GM20000 (cell line): ENCODE measurements around the gene MCM6.

Experiments
- DNase-seq: peaks from one replicate; pipeline ENCODE4 v3.0.0; 2012; ENCODE audit warnings: low spot score
- CTCF ChIP-seq: IDR thresholded peaks from 2 replicates; pipeline ENCODE4 v1.5.1; 2012; ENCODE audit warnings: mild to moderate bottlenecking, control low read depth; ENCODE audit errors: extremely low read depth, missing control alignments

The MCM6 gene

GRCh38 chr2:135876066-135876711 lies at the start of gene MCM6:
Gene MCM6 (minus strand): TSS chr2:135876443. CDS start chr2:135876365, 78 bp downstream.
- no peak for TF ChIP-seq CTCF
- DNase-seq, result peak; percentile 96

DNA sequence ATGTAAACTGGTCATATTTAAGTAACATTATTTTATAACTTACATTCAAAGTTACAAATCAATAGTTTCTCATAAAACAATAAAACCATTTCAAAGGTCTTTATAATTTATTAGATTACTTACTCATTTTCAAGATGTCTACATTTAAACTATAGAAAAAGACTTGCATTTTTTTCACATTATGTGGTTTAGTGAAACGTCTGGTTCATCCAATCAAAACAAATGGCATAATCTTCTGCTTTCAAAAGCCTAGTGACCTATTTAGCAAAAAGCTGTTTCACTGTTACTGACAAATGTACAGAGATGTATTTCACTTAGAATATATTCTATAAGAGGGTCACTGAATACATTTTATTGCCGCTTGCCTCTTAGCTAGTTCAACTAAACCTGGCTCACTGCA lies 49.3 kb upstream of the MCM6 start:
- no peak for TF ChIP-seq CTCF
- DNase-seq, result no peak

- DNase-seq, result no peak
These were observed 40.0 kb upstream of the MCM6 start for GRCh38 chr2:135916207-135916606.

DNA sequence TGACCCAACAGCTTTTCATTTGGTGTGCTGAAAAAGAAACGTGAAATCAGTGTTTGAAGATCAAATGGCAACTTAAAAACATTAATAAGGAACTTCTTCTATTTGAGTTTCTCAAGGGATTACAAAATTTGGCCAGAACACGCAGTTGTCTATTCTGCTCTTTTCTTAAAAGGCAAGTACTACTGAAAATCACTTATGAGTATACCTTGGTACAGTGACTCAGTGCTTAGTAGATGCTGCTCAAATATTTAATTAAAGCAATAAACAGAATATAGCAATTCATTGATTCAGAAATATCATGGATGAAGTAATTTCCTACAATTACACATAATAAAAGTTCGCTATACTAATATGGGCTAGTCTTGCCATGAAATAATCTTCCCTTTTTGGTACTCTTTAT lies 38.2 kb upstream of the MCM6 start:
- DNase-seq, result no peak
- TF ChIP-seq CTCF, result no peak

More at GRCh38 chr2:135916207-135916606, 40.0 kb upstream of the MCM6 start:
- TF ChIP-seq CTCF, result no peak

- no peak for TF ChIP-seq CTCF
- peak; percentile 47 for DNase-seq
These were observed 37.6 kb upstream of the MCM6 start for GRCh38 chr2:135913727-135914365.

- no peak for TF ChIP-seq CTCF
- no peak for DNase-seq
These were observed 33.7 kb upstream of the MCM6 start for GRCh38 chr2:135909976-135910375.

GRCh38 chr2:135905679-135906078 lies 29.4 kb upstream of the MCM6 start:
- no peak for TF ChIP-seq CTCF
- DNase-seq, result no peak
